ENCODE measurements around the gene DEPDC7.

DNA sequence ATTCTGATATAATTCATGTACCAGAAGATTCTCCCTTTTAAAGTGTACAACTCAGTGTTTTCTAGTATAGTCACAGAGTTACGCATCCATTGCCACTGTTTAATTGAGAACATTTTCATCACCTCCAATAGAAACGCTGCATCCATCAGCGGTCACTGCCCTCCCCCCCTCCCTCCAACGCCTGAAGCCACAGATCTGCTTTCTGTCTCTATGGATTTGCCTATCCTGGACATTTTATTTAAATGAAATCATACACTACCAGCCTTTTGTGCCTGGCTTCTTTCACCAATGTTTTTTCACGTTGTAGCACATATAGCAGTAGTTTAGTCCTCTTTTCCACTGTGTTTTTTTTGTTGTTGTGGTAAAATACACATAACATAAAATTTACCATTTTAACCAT, 46.5 kb downstream of the DEPDC7 start:
- TF ChIP-seq POLR2AphosphoS5 (IDR thresholded peaks at IDR 0.05) (no peak), POLR2A (IDR thresholded peaks at IDR 0.05) (no peak)

Measured in gastroesophageal sphincter (tissue), 2 donors.